ENCODE data around the gene POLR2F.

The POLR2F gene

DNA sequence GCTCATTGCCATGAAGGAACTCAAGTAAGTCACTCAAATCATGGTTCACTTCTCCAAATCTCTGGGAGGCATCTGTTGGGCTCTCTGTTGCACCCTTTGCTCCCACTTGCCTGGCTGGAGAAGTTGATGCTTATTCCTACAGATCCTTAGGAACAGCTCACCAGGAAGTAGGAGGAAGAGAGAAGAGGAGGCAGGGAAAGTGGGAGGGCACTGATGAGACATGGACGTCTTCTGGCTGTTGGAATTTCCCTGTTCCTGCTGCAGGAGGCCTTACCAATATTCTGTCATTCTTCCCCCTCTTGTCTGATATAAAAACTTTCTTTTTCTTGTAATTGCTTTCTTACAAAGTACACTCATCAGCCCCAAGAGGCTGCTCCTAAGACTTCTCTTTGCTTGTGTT lies 13.6 kb downstream of the POLR2F start:
- in situ Hi-C loops (cut with MboI; ENCODE audit: low sequenced_read_pairs, unreplicated experiment) = loop anchor here (10.0 kb wide), 2 partner anchors 58 to 152 kb away; no protein-coding TSS in a partner anchor
- TF ChIP-seq CTCF (IDR thresholded peaks at IDR 0.05; ENCODE audit: borderline replicate concordance, control extremely low read depth, extremely low read depth, insufficient read depth, missing control alignments) = no peak
- no peak for DNase-seq (ENCODE audit: low spot score)

DNA sequence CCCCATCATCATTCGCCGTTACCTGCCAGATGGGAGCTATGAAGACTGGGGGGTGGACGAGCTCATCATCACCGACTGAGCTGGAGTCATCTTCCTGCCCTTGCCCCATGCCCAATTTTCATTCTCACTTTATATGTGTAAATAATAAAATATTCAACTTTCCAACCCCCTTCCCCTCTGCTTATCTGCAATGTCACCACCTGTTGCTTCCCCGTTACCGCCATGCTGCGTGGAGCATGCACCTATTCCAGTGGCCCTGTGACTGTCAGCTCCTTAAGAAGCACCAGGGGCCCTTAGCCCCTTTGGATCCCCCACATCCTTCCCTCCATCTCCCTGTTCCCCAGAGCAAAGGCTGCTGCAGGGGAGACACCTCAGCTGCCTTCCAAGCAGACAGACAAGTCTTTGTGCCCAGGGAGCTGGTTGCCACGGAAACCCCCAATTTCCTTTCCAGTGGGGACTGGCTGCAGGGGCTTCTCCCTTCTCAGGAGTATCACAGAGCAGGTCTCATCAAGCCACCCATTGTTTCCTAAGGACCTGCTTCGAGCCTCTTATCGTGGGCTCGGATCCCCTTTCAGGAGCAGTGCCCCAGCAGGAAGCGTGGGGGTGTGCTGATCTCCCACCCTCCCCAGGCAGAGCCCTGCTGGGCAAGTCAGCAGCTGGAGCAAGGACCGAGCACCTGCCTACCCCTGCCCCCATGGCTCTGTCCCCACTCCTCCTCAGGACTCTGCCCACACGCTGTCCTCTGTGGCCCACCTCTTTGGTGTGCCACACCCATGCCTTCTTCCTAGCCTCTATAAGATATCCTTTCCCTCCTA lies 14.3 kb downstream of the POLR2F start:
- TF ChIP-seq CTCF (IDR thresholded peaks at IDR 0.05; ENCODE audit: borderline replicate concordance, control extremely low read depth, extremely low read depth, insufficient read depth, missing control alignments) = no peak
- in situ Hi-C loops (cut with MboI; ENCODE audit: low sequenced_read_pairs, unreplicated experiment) = loop anchor here (10.0 kb wide), 2 partner anchors 57 to 153 kb away; no protein-coding TSS in a partner anchor
- no peak for DNase-seq (ENCODE audit: low spot score)

DNA sequence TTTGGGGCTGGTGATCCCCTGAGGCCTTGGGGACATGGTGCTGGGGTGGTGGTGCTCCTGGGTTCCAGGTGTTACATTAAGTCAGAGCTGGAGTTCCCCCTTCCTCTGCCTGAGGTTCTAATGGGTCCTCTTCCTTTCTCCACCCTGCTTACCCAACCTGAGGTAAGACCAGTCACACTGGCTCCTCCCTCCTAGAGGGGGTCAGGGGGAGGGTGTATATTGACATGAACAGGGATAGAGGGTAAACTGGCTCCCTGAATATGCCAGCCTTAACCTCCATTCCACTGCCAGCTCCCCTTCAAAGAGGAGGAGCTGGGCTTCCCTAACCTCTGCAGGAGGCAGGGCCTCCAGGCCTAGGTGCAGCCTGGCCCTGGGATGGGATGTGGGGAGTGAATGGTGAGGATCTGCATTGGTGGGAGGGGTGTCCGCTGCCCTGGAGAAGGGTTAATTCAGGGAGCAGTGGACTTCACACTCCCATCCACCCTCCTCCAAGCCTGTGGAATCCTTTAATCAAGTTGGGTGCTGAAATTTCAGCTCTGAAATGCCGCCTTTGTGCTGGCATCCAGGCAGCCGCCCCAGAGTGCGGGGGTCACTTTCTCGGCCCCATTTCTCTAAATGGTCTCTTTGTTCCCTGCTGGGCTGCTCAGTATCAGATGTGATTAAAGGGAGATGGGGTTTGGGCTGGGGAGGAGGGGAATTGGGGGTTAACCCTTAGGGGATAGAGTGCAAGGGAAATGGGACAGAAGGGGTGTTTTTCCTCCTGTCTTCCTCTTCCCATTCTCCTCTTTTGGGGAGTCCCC lies 15.2 kb downstream of the POLR2F start:
- in situ Hi-C loops (cut with MboI; ENCODE audit: low sequenced_read_pairs, unreplicated experiment) = loop anchor here (10.0 kb wide), 2 partner anchors 56 to 154 kb away; no protein-coding TSS in a partner anchor
- no peak for DNase-seq (ENCODE audit: low spot score)
- TF ChIP-seq CTCF (IDR thresholded peaks at IDR 0.05; ENCODE audit: borderline replicate concordance, control extremely low read depth, extremely low read depth, insufficient read depth, missing control alignments) = no peak

DNA sequence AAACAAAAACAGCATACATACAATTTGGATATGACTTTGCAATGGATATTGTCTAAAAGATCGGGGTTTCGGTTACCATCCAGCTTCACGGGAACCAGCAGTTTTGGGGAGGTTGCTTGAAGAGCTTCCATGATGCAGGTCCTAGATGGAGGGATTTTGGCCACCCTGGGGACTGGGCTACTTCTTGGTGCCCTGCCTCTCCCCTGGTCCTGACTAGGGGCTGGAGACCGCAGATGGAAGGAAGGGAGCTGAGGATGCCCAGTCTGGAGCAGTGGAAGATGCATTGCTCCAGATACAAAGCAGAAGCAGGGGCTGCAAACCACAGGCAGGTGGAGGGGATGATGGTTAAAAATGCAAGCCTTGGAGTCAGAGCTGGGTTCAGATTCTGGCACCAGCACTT lies 17.4 kb downstream of the POLR2F start:
- DNase-seq (ENCODE audit: low spot score) = no peak
- in situ Hi-C loops (cut with MboI; ENCODE audit: low sequenced_read_pairs, unreplicated experiment) = no loop called here
- TF ChIP-seq CTCF (IDR thresholded peaks at IDR 0.05; ENCODE audit: borderline replicate concordance, control extremely low read depth, extremely low read depth, insufficient read depth, missing control alignments) = no peak

DNA sequence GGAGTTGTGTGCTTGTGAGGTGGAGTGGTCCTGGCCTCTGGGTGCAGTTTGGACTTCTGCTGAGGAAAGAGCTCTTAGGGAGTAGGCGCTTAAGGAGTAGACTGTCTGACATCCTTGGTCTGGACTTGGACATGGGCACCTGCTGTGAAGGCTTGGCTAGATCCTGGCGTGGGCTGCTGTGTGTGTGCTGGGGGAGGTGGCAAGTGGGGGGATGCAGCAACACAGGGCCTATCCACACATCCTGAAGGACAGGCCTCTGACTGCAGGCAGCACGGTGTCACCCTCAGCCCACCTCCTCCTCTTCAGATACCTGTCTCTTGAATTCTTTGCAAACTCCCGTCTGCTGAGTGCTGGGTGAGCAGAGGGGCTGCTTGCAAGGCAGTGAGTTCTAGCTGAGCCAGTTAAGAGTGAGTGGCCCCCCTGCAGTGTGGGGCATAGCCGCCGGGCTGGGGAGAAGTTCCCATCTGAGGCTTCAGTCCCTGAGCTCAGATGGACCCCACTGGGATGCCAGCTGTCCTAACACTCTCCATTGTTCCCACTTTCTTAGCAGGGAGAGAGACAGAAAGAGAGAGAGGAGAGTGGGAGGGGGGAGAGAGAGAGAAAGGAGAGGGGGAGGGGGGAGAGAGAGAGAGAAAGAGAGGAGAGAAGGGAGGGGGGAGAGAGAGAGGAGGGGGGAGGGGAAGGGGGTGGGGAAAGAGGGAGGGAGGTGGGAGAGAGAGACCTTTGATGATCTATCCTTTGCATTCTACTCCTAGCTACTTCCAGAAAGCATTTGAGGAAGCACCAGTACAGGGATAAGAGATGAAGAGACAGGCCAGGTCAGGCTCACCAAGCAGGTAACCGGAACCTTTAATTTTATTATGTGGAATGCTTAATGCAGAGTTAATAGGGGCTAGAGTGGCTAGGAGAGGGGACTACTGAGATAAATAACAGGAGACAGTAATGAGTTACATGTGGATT lies 18.3 kb downstream of the POLR2F start:
- no peak for TF ChIP-seq CTCF (IDR thresholded peaks at IDR 0.05; ENCODE audit: borderline replicate concordance, control extremely low read depth, extremely low read depth, insufficient read depth, missing control alignments)
- no peak for DNase-seq (ENCODE audit: low spot score)
- in situ Hi-C loops (cut with MboI; ENCODE audit: low sequenced_read_pairs, unreplicated experiment) = no loop called here

GRCh38 chr22:37972527-37972926 lies 19.0 kb downstream of the POLR2F start:
- TF ChIP-seq CTCF (IDR thresholded peaks at IDR 0.05; ENCODE audit: borderline replicate concordance, control extremely low read depth, extremely low read depth, insufficient read depth, missing control alignments) = no peak

More at GRCh38 chr22:37972527-37972926, 19.0 kb downstream of the POLR2F start:
- DNase-seq (ENCODE audit: low spot score) = no peak
- in situ Hi-C loops (cut with MboI; ENCODE audit: low sequenced_read_pairs, unreplicated experiment) = no loop called here

Measured in GM13976 (cell line).